Upper lobe of right lung (tissue), 1 donor: ENCODE data around the gene FHIT. TPM values are rescaled to one million over a fixed set of nuclear protein-coding genes. Genes with fewer than 3 reads are reported as not detected.
"Not testable (repeated sequence)": the region's sequence is repeated elsewhere in the genome, so short reads cannot be mapped to it uniquely, and the experiment has no call there.

ENCODE experiments used
- ATAC-seq: fragments of 200-7000 bp; cut with Tn5 transposase; one replicate; pipeline ENCODE4 v1.9.1; 2020; ENCODE audit warnings: mild to moderate bottlenecking, moderate library complexity
- DNase-seq: peaks from one replicate; pipeline ENCODE4 v3.0.0-alpha.2; 2020
- H3K27ac ChIP-seq: fragments of 200-600 bp; one replicate; pipeline ENCODE4 v1.8.0; 2022
- H3K27me3 ChIP-seq: fragments of 200-600 bp; one replicate; pipeline ENCODE4 v1.8.0; 2022; ENCODE audit warnings: mild to moderate bottlenecking
- H3K36me3 ChIP-seq: fragments of 200-600 bp; one replicate; pipeline ENCODE4 v1.8.0; 2022
- H3K4me1 ChIP-seq: fragments of 200-600 bp; one replicate; pipeline ENCODE4 v1.8.0; 2022
- H3K4me3 ChIP-seq: fragments of 200-600 bp; one replicate; pipeline ENCODE4 v1.8.0; 2022; ENCODE audit warnings: mild to moderate bottlenecking
- H3K9me3 ChIP-seq: fragments of 200-600 bp; one replicate; pipeline ENCODE4 v1.8.0; 2022
- CTCF ChIP-seq: fragments of 200-600 bp; IDR thresholded peaks from one replicate; pipeline ENCODE4 v1.8.0; 2022; ENCODE audit warnings: antibody characterized with exemption
- intact Hi-C: fragments of 100-400 bp; cut with DNase I; formaldehyde crosslinking; loops from one replicate; pipeline ENCODE4 v1.11.0; 2022
- total RNA-seq: library from RNA; stranded (reverse); fragmentation: NEBNext Ultra II Directional; extraction: Animal tissue kit (Norgen Biotek cat#: 25700); gene quantifications from one replicate; pipeline ENCODE4 v1.2.1, GENCODE V29; 2021
- donor health status: DM: no; HTN: yes; CAD: no; lungs with severe emphysema.

FHIT gene
- total RNA-seq, 1 donor from 2014 or later = 9.6 TPM

- Histone ChIP-seq H3K9me3 (no peaks in the 10 kb centered on the region), H3K4me3 (no peak overlapping the region), H3K4me1 (no peaks in the 10 kb centered on the region), H3K27me3 (no peaks in the 10 kb centered on the region), H3K36me3 (no peaks in the 10 kb centered on the region), H3K27ac (no peak overlapping the region)
- no peak for DNase-seq
- no peak for TF ChIP-seq CTCF
- intact Hi-C loops = no loop called here
- no peak for ATAC-seq
Observed at GRCh38 chr3:60553144-60553543, 698.1 kb downstream of the FHIT start.

- ATAC-seq (no peak), DNase-seq (no peak)
- H3K4me3 ChIP-seq = no peak overlapping the region
- no peak overlapping the region for H3K27ac ChIP-seq
- intact Hi-C loops = no loop called here
- no peaks in the 10 kb centered on the region for H3K36me3 ChIP-seq
- H3K9me3 ChIP-seq = no peaks in the 10 kb centered on the region
- TF ChIP-seq CTCF = no peak
- no peaks in the 10 kb centered on the region for H3K27me3 ChIP-seq
- H3K4me1 ChIP-seq = no peaks in the 10 kb centered on the region
Observed at GRCh38 chr3:60552581-60552980, 698.7 kb downstream of the FHIT start.

GRCh38 chr3:60551455-60552209 is 699.6 kb downstream of the FHIT start:
- DNase-seq (no peak), ATAC-seq (no peak)
- H3K27ac ChIP-seq = no peak overlapping the region
- H3K4me1 ChIP-seq = no peaks in the 10 kb centered on the region
- no peaks in the 10 kb centered on the region for H3K9me3 ChIP-seq
- H3K4me3 ChIP-seq = no peak overlapping the region
- intact Hi-C loops = no loop called here
- TF ChIP-seq CTCF = no peak
- no peaks in the 10 kb centered on the region for H3K36me3 ChIP-seq
- no peaks in the 10 kb centered on the region for H3K27me3 ChIP-seq

- H3K27me3 ChIP-seq = no peaks in the 10 kb centered on the region
- intact Hi-C loops = no loop called here
- no peak for DNase-seq
- TF ChIP-seq CTCF = no peak
- no peaks in the 10 kb centered on the region for H3K36me3 ChIP-seq
- no peaks in the 10 kb centered on the region for H3K9me3 ChIP-seq
- no peak overlapping the region for H3K4me3 ChIP-seq
- H3K27ac ChIP-seq = no peak overlapping the region
- no peaks in the 10 kb centered on the region for H3K4me1 ChIP-seq
- no peak for ATAC-seq
Observed at GRCh38 chr3:60549863-60550262, 701.4 kb downstream of the FHIT start.

GRCh38 chr3:60542995-60543394 is 708.3 kb downstream of the FHIT start:
- Histone ChIP-seq H3K27ac (no peak overlapping the region), H3K9me3 (no peaks in the 10 kb centered on the region), H3K4me3 (no peak overlapping the region), H3K27me3 (no peaks in the 10 kb centered on the region), H3K4me1 (no peaks in the 10 kb centered on the region), H3K36me3 (no peaks in the 10 kb centered on the region)
- ATAC-seq (no peak), DNase-seq (no peak)
- TF ChIP-seq CTCF = no peak
- intact Hi-C loops = no loop called here

GRCh38 chr3:60539394-60539793 is 711.9 kb downstream of the FHIT start:
- intact Hi-C loops, DNase-seq, H3K4me3 ChIP-seq, H3K4me1 ChIP-seq, ATAC-seq, H3K9me3 ChIP-seq, H3K27ac ChIP-seq, H3K36me3 ChIP-seq, H3K27me3 ChIP-seq: not testable (repeated sequence)
